GM13977 (cell line): Measurements from ENCODE around the gene PSMD5.

Experiments
- DNase-seq: peaks from one replicate; pipeline ENCODE4 v3.0.0; 2012; ENCODE audit warnings: low spot score
- CTCF ChIP-seq: IDR thresholded peaks from 2 replicates; pipeline ENCODE4 v1.5.1; 2012; ENCODE audit warnings: mild to moderate bottlenecking, control low read depth; ENCODE audit not compliant: insufficient read depth; ENCODE audit errors: extremely low read depth, missing control alignments
- in situ Hi-C: fragments of 300-500 bp; cut with MboI; formaldehyde crosslinking; loops from one replicate; pipeline ENCODE4 v1.12.0; 2022; ENCODE audit warnings: low sequenced_read_pairs, low pct_unique_long_range_greater_than_20kb, mixed read lengths, inconsistent platforms; ENCODE audit not compliant: unreplicated experiment

The PSMD5 gene

GRCh38 chr9:120888626-120889025, 45.9 kb upstream of the PSMD5 start:
- TF ChIP-seq CTCF = no peak
- in situ Hi-C loops = no loop called here
- DNase-seq = no peak

DNA sequence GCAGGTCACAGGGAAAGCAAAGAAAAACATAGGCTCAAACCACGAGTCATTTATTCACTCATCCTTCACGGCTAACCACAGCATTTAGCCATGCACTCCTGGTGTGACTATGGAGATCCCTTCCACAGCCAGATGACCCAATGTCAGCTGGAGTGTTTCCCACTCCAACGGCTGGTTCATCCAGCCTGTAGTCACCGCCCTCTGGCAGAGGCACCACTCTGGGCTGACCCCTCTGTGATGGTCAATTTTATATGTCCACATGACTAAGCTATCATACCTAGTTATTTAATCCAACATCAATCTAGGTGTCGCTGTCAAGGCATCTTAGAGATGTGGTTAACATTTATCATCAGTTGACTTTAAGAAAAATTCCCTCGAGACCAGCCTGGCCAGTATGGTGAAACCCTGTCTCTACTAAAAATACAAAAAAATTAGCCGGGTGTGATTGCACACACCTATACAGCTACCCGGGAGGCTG, 43.8 kb upstream of the PSMD5 start:
- in situ Hi-C loops = no loop called here
- no peak for DNase-seq
- no peak for TF ChIP-seq CTCF

DNA sequence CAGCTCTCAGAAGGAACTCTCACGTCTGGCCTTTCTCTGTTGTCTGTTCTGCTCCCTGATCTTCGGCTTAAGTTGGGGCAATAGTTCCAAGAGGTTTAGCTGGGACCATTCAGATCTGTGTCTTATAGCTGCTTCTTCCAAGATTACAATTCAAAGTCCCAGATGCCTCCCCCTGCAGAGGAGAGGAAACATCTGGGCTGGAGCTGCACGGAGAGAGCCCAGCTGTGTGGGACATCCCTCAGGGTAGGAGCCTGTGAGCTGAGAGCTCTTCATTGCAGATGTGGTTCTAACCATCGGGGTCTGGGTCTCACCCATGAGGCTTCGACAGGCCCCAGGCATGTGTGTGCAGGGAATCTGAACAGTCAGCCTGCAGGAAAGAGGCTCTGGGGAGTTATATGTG, 43.2 kb upstream of the PSMD5 start:
- no peak for DNase-seq
- TF ChIP-seq CTCF = no peak
- in situ Hi-C loops = no loop called here

- in situ Hi-C loops = no loop called here
- DNase-seq = no peak
- no peak for TF ChIP-seq CTCF
Observed at GRCh38 chr9:120885457-120885856, 42.7 kb upstream of the PSMD5 start.

DNA sequence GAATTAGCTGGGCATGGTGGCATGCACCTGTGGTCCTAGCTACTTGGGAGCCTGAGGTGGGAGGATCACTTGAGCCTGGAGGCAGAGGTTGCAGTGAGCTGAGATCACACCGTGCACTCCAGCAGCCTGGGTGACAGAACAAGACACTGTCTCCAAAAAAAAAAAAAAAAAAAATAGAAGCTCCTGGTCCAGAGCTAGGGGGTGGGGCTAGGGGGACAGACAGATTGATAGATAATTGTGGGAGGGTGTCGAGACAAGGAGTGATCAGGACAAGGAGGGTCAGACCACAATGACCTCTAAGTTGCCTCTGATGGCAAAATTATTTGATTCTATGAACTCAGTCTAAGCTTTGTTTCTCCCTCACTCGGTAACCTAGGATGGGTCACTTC, 40.9 kb upstream of the PSMD5 start:
- no peak for DNase-seq
- no peak for TF ChIP-seq CTCF
- in situ Hi-C loops = no loop called here

GRCh38 chr9:120882935-120883607, 40.3 kb upstream of the PSMD5 start:
- in situ Hi-C loops = no loop called here
- no peak for DNase-seq
- no peak for TF ChIP-seq CTCF

DNA sequence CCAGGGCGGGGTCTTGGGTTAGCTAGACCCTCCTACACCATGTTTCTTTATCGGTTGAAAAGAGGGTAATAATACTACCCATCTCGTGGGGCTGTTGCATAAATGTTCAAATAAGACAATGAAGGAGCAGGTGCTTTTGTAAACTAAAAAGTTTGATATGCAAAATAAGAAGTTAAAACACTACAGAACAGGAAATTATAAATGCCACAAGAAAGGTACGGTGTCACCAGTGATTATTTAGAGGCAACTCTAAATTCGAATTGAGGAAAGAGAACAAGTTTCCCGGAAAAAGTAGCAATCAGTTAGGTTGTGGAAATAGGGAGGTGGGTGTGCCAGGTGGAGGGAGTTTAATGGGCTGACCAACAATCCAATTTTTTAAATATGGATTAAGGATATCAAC, 36.7 kb upstream of the PSMD5 start:
- in situ Hi-C loops = no loop called here
- no peak for DNase-seq
- no peak for TF ChIP-seq CTCF
